Effector memory CD4-positive, alpha-beta T cell (primary cell): ENCODE data around the gene CARD11.
"Not testable (repeated sequence)": the region's sequence is repeated elsewhere in the genome, so short reads cannot be mapped to it uniquely, and the experiment has no call there.

Experiments used
- DNase-seq, 3 donors: peaks; one replicate each; pipeline ENCODE4 v3.0.0-alpha.2; 2020
- H3K27ac ChIP-seq: 2 replicates; pipeline ENCODE4 v1.7.0; 2013; ENCODE audit warnings: mild to moderate bottlenecking, low read length, moderate library complexity; ENCODE audit not compliant: insufficient read depth, poor library complexity, severe bottlenecking
- H3K27me3 ChIP-seq: replicated peaks from 2 replicates; pipeline ENCODE4 v1.7.0; 2013; ENCODE audit warnings: mild to moderate bottlenecking, low read length; ENCODE audit not compliant: insufficient read depth, control insufficient read depth, poor library complexity, severe bottlenecking
- H3K36me3 ChIP-seq: 2 replicates; pipeline ENCODE4 v1.7.0; 2013; ENCODE audit warnings: mild to moderate bottlenecking, low read length, moderate library complexity; ENCODE audit not compliant: control insufficient read depth, insufficient read depth
- H3K4me1 ChIP-seq: 2 replicates; pipeline ENCODE4 v1.7.0; 2013; ENCODE audit warnings: low read length, mild to moderate bottlenecking; ENCODE audit not compliant: control insufficient read depth, insufficient read depth, poor library complexity, severe bottlenecking
- H3K4me3 ChIP-seq: 2 replicates; pipeline ENCODE4 v1.7.0; 2013; ENCODE audit warnings: low read length, low read depth, mild to moderate bottlenecking; ENCODE audit not compliant: insufficient read depth, poor library complexity, severe bottlenecking
- H3K9me3 ChIP-seq: 2 replicates; pipeline ENCODE4 v1.7.0; 2013; ENCODE audit warnings: mild to moderate bottlenecking, low read length, moderate library complexity; ENCODE audit not compliant: control insufficient read depth

CARD11 gene

DNA sequence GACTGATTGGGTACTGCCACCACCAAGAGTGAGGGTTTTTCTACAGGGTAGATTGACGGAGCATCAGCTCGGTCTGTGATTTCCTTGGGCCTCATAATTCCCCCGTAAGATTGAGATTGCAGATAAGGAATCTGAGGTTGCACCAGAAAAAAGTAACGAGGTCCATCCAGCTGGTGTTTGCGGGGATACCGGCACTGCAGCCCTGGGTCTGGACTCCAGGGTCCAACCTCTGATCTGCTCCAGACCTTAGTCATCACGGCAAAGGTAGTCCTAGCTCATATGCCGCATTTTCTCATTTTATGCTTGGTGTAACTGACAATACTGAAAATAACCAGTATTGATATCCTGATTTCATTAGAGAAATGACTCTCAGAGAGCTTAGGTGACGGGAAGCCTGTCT lies 3.9 kb downstream of the CARD11 start:
- H3K4me3 ChIP-seq: no peak overlapping the region
- H3K36me3 ChIP-seq: peaks cover 2% of the 10 kb centered on the region
- no peak for DNase-seq
- peaks cover 59% of the 10 kb centered on the region for H3K4me1 ChIP-seq
- H3K27me3 ChIP-seq: no peaks in the 10 kb centered on the region
- H3K9me3 ChIP-seq: no peaks in the 10 kb centered on the region
- peak overlapping the region; percentile 3 for H3K27ac ChIP-seq

DNA sequence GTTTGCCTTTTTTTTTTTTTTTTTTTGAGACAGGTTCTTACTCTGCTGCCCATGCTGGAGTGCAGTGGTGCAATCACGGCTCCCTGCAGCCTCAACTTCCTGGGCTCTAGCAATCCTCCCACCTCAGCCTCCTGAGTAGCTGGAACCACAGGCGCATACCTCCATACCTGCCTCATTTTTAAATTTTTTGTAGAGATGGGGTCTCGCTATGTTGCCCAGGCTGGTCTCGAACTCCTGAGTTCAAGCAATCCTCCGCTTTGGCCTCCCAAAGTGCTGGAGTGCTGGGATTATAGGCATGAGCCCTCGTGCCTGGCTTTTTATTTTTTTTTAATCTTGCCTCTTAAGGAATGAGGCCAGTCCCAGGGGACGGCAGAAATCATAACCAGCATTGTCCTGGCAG lies 5.7 kb downstream of the CARD11 start:
- H3K4me3 ChIP-seq, H3K27ac ChIP-seq, H3K9me3 ChIP-seq, DNase-seq, H3K27me3 ChIP-seq, H3K36me3 ChIP-seq: not testable (repeated sequence)
- peaks cover 53% of the 10 kb centered on the region for H3K4me1 ChIP-seq

DNA sequence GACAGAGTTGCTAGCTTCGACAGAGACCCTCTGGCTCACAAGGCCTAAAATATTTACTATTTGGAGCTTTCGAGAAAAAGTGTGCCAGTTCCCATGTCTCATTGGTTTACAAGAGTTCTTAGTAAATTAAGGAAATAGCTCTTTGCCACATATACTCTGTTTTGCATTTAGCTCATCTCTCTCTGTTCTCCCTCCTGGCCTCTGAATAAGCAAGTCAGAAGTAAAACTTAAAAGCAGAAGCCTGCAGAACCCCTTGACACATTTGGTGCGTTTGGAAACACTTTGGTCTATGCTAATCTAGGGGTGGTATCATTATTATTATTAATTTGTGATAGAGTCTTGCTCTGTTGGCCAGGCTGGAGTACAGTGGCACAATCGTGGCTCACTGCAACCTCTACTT lies 6.4 kb downstream of the CARD11 start:
- H3K4me1 ChIP-seq: peaks cover 46% of the 10 kb centered on the region

DNA sequence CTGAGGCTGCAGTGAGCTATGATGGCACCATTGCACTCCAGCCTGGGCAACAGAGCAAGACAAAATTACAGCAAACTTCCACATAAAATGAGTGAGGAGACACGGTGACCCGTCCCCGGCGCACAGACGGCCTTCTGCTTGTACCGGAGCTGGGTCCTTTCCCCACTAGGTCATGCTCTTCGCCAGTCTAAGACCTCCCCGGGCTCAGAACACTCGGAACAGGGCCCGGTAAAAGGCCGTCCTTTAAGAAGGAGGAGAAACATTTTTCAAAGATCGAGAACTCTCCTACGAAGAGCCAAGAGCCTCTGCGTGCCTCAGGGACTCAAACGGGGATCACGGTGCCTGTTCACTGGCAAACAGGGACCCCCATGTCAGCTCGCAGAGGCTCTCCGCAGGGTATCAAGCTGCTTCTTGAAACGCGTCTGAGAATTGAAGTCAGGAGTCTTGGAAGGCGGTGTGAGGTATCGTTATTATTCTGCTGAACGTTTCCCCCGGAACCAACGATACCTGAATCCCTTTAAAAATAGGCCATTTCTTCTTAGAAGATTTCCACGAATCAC lies 9.0 kb downstream of the CARD11 start:
- Histone ChIP-seq H3K27me3 (no peaks in the 10 kb centered on the region), H3K4me1 (peaks cover 21% of the 10 kb centered on the region), H3K36me3 (peaks cover 16% of the 10 kb centered on the region), H3K4me3 (no peak overlapping the region), H3K9me3 (no peaks in the 10 kb centered on the region), H3K27ac (no peak overlapping the region)
- DNase-seq: no peak

More for the DNA sequence above, 6.4 kb downstream of the CARD11 start:
- Histone ChIP-seq H3K27me3 (no peaks in the 10 kb centered on the region), H3K4me3 (no peak overlapping the region), H3K27ac (peak overlapping the region; percentile 3), H3K36me3 (peaks cover 11% of the 10 kb centered on the region), H3K9me3 (no peaks in the 10 kb centered on the region)
- DNase-seq: no peak

DNA sequence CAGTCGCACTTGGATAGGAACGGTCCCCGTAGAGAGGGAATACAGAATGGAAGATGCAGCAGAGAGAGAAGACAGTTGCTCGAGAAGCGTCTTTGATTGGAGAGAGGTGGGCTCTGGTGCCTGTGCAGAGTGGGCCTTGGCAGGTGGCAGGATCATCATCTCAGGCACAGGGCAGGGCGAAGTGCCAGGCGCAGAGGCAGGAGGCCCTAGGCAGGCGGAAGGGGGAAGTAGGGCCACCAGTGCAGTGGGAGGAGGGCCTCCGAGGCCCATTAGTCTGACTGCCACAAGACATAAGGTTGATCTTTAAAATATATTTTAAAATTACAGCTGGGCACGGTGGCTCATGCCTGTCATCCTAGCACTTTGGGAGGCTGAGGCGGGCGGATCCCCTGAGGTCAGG lies 10.1 kb downstream of the CARD11 start:
- H3K9me3 ChIP-seq: no peaks in the 10 kb centered on the region
- no peak overlapping the region for H3K4me3 ChIP-seq
- H3K27me3 ChIP-seq: no peaks in the 10 kb centered on the region
- H3K36me3 ChIP-seq: peaks cover 16% of the 10 kb centered on the region
- H3K4me1 ChIP-seq: peaks cover 18% of the 10 kb centered on the region
- peak overlapping the region; percentile 13 for H3K27ac ChIP-seq
- DNase-seq: no peak

DNA sequence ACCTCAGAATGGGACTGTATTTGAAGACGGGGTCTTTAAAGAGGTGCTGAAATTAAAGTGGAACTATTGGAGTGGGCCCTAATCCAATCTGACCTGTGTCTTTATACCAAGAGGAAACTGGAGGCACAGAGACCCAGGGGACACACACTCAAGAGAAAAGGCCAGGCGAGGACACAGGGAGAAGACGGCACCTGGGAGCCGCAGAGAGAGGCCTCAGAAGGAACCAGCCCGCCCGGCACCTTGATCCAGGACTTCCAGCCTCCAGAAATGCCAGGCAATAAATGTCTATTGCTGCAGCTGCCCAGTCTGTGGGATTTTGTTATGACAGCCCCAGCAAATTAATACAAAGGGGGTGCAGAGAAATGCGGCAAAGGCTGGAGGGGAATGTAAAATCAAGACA lies 10.5 kb downstream of the CARD11 start:
- peaks cover 18% of the 10 kb centered on the region for H3K4me1 ChIP-seq
- no peaks in the 10 kb centered on the region for H3K27me3 ChIP-seq
- H3K4me3 ChIP-seq: no peak overlapping the region
- H3K9me3 ChIP-seq: no peaks in the 10 kb centered on the region
- H3K36me3 ChIP-seq: peaks cover 16% of the 10 kb centered on the region
- DNase-seq: no peak
- no peak overlapping the region for H3K27ac ChIP-seq

DNA sequence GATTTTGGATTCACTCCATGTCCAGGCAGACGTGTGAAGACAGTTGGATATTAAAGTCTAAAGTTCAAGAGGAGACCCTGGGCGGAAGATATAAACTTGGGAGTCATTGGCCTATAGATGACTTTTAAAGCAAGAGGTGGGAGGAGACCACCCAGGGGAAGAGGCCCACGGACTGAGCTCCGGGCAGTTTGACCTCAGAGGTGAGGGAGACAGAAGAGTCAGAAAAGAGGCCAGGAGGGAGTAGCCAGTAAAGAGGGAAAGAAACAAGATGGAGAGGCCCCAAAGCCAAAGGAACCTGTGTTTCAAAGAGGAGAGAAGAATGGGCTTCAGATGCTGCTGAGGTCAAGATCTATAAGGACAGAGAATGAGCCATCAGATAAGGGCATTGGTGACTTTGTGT lies 11.4 kb downstream of the CARD11 start:
- peaks cover 19% of the 10 kb centered on the region for H3K36me3 ChIP-seq
- no peak overlapping the region for H3K4me3 ChIP-seq
- H3K27me3 ChIP-seq: no peaks in the 10 kb centered on the region
- DNase-seq: no peak
- H3K9me3 ChIP-seq: no peaks in the 10 kb centered on the region
- peaks cover 21% of the 10 kb centered on the region for H3K4me1 ChIP-seq
- no peak overlapping the region for H3K27ac ChIP-seq

DNA sequence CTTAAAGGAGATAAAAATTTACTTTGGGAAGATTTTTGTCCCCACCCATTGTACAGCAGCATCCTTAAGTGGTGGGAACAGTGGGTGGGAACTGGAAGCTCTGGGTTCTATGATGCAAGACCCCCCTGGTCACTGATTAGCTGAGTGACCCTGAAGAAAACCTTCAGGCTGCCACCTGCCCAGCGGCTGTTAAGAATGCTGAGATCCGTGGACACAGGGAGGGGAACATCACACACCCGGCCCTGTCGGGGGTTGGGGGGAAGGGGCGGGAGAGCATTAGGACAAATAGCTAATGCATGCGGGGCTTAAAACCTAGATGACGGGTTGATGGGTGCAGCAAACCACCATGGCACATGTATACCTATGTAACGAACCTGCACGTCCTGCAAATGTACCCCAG lies 14.5 kb downstream of the CARD11 start:
- no peak for DNase-seq
- no peak overlapping the region for H3K4me3 ChIP-seq
- H3K36me3 ChIP-seq: peaks cover 17% of the 10 kb centered on the region
- H3K27me3 ChIP-seq: no peaks in the 10 kb centered on the region
- no peak overlapping the region for H3K27ac ChIP-seq
- H3K4me1 ChIP-seq: peaks cover 14% of the 10 kb centered on the region
- H3K9me3 ChIP-seq: no peaks in the 10 kb centered on the region

DNA sequence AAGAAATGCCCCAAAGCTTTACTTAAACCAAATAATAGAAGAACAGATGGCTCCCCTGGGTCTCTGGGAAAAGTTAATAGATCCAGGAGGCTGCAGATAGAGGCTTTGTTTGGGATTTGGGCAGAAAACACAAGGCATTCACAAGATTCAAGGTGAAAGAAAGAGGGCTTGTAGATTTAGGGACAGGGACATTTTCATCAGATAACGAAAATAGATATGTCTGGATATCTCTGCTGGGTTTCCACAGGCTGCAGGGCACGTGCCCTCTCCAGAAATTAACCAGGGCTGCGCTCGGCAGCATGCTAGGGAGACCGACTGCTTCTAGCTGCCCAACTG lies 14.9 kb downstream of the CARD11 start:
- no peak overlapping the region for H3K27ac ChIP-seq

DNA sequence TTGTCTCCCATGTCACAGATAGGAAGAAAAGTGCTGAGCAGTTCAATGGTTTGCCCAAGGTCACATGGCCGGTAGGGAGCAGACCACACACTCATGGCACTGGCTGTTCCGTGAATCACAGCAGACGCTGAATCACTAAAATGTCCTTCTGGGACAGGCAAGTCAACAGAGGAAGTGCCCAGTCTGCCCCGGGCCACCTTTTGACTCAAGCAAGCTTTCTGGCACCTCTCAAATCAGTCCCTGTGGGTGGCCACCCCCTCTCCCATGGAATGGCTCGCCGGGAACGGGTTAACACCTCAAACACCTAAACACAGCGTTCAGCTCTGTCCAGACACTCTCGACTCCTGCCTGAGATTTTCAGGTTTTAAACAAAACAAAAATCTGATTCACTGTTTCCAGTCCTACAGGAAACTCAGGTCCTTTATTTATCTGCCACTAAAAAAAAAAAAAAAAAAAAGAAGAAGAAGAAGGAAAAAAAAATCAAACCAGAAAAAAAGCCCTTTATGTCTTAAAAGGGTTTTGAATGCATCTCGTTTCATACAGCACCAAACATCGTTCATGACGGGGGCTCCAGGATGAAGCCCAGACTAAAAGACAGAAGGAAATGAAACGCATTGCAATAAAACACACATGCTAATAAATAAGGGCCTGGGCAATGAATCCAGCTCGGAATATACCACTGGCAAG lies 15.5 kb downstream of the CARD11 start:
- H3K4me1 ChIP-seq: peaks cover 14% of the 10 kb centered on the region
- no peak overlapping the region for H3K4me3 ChIP-seq
- no peaks in the 10 kb centered on the region for H3K9me3 ChIP-seq
- H3K36me3 ChIP-seq: peaks cover 14% of the 10 kb centered on the region
- no peak overlapping the region for H3K27ac ChIP-seq
- DNase-seq: no peak
- no peaks in the 10 kb centered on the region for H3K27me3 ChIP-seq

More for the DNA sequence above, 14.9 kb downstream of the CARD11 start:
- H3K36me3 ChIP-seq: peaks cover 17% of the 10 kb centered on the region
- no peak for DNase-seq
- no peak overlapping the region for H3K4me3 ChIP-seq
- no peaks in the 10 kb centered on the region for H3K27me3 ChIP-seq
- H3K9me3 ChIP-seq: no peaks in the 10 kb centered on the region
- peaks cover 14% of the 10 kb centered on the region for H3K4me1 ChIP-seq
